ENCODE data around the gene FARP1. TPM values are rescaled to one million over a fixed set of nuclear protein-coding genes. Genes with fewer than 3 reads are reported as not detected.
A peak's percentile ranks its signal among the peaks of the same experiment; 100 is the strongest.

FARP1 gene
- total RNA-seq, 4 donors from 2014 or later: 11.0 to 27.2 (median 13.6) TPM

- no peak for DNase-seq (ENCODE audit: low spot score in 2 of 2)
- peaks cover 46% of the 10 kb centered on the region for H3K36me3 ChIP-seq
- no peak overlapping the region for H3K4me3 ChIP-seq
- peak overlapping the region; percentile 31 for H3K27ac ChIP-seq
- WGBS: 67% methylated on average over 8 of the region's 14 CpGs
- no peaks in the 10 kb centered on the region for H3K27me3 ChIP-seq
- TF ChIP-seq POLR2AphosphoS5 (IDR thresholded peaks at IDR 0.05) (peak in 1 of 3 donors; percentile 27), POLR2A (IDR thresholded peaks at IDR 0.05) (no peak), EP300 (IDR thresholded peaks at IDR 0.05) (no peak)
- H3K9me3 ChIP-seq: no peaks in the 10 kb centered on the region
- H3K4me1 ChIP-seq: peaks cover 48% of the 10 kb centered on the region
Measured at GRCh38 chr13:98450539-98451111, 307.7 kb downstream of the FARP1 start.

GRCh38 chr13:98451676-98452470, 309.0 kb downstream of the FARP1 start:
- Histone ChIP-seq H3K4me1 (peaks cover 45% of the 10 kb centered on the region), H3K36me3 (peaks cover 49% of the 10 kb centered on the region), H3K27me3 (no peaks in the 10 kb centered on the region), H3K9me3 (no peaks in the 10 kb centered on the region), H3K27ac (peak overlapping the region; percentile 8), H3K4me3 (no peak overlapping the region)
- 68% methylated on average over 23 of the region's 23 CpGs for WGBS
- no peak for DNase-seq (ENCODE audit: low spot score in 2 of 2)
- TF ChIP-seq POLR2AphosphoS5 (IDR thresholded peaks at IDR 0.05): no peak
- TF ChIP-seq EP300 (IDR thresholded peaks at IDR 0.05): no peak
- TF ChIP-seq POLR2A (IDR thresholded peaks at IDR 0.05): no peak
- TF ChIP-seq CTCF (IDR thresholded peaks at IDR 0.05): no peak

GRCh38 chr13:98452851-98453843, 310.3 kb downstream of the FARP1 start:
- Histone ChIP-seq H3K4me1 (peaks cover 45% of the 10 kb centered on the region), H3K27ac (no peak overlapping the region), H3K27me3 (no peaks in the 10 kb centered on the region), H3K9me3 (no peaks in the 10 kb centered on the region), H3K4me3 (no peak overlapping the region), H3K36me3 (peaks cover 50% of the 10 kb centered on the region)
- DNase-seq (ENCODE audit: low spot score in 2 of 2): no peak
- WGBS: 68% methylated on average over 15 of the region's 15 CpGs
- TF ChIP-seq POLR2AphosphoS5 (IDR thresholded peaks at IDR 0.05) (no peak), CTCF (IDR thresholded peaks at IDR 0.05) (no peak), POLR2A (IDR thresholded peaks at IDR 0.05) (no peak), EP300 (IDR thresholded peaks at IDR 0.05) (no peak)

GRCh38 chr13:98454389-98454881, 311.5 kb downstream of the FARP1 start:
- Histone ChIP-seq H3K27ac (peak overlapping the region; percentile 72), H3K4me1 (peaks cover 45% of the 10 kb centered on the region), H3K36me3 (peaks cover 56% of the 10 kb centered on the region), H3K4me3 (no peak overlapping the region), H3K27me3 (no peaks in the 10 kb centered on the region), H3K9me3 (no peaks in the 10 kb centered on the region)
- 12% methylated on average over 7 of the region's 7 CpGs for WGBS
- TF ChIP-seq POLR2AphosphoS5 (IDR thresholded peaks at IDR 0.05) (peak in 1 of 3 donors; percentile 44), EP300 (IDR thresholded peaks at IDR 0.05) (no peak), CTCF (IDR thresholded peaks at IDR 0.05) (no peak), POLR2A (IDR thresholded peaks at IDR 0.05) (no peak)
- no peak for DNase-seq (ENCODE audit: low spot score in 2 of 2)

GRCh38 chr13:98456413-98456845, 313.5 kb downstream of the FARP1 start:
- Histone ChIP-seq H3K9me3 (no peaks in the 10 kb centered on the region), H3K4me1 (peaks cover 32% of the 10 kb centered on the region), H3K4me3 (no peak overlapping the region), H3K36me3 (peaks cover 74% of the 10 kb centered on the region), H3K27ac (no peak overlapping the region), H3K27me3 (no peaks in the 10 kb centered on the region)
- WGBS: 81% methylated on average over 6 of the region's 6 CpGs
- TF ChIP-seq CTCF (IDR thresholded peaks at IDR 0.05): no peak
- TF ChIP-seq POLR2AphosphoS5 (IDR thresholded peaks at IDR 0.05): no peak
- TF ChIP-seq EP300 (IDR thresholded peaks at IDR 0.05): no peak
- TF ChIP-seq POLR2A (IDR thresholded peaks at IDR 0.05): no peak
- no peak for DNase-seq (ENCODE audit: low spot score in 2 of 2)

Data from suprapubic skin (tissue), 4 donors.